PFSK-1 (cell line): Measurements from ENCODE around the gene CNTN4.

Experiments
- FOXP2 ChIP-seq: optimal IDR thresholded peaks from 2 replicates; pipeline ENCODE3; 2011; ENCODE audit warnings: borderline replicate concordance, control low read depth, inconsistent platforms; ENCODE audit not compliant: insufficient read depth; ENCODE audit errors: extremely low read length, extremely low read depth
- POLR2AphosphoS5 ChIP-seq: IDR thresholded peaks from 2 replicates; pipeline ENCODE4 v1.6.1; 2012; ENCODE audit warnings: low read depth, mild to moderate bottlenecking, control low read depth, low read length, moderate library complexity
- SIN3A ChIP-seq: IDR thresholded peaks from 2 replicates; pipeline ENCODE4 v1.6.1; 2012; ENCODE audit warnings: mild to moderate bottlenecking, low read length, moderate library complexity, borderline replicate concordance; ENCODE audit not compliant: insufficient read depth

Gene CNTN4

GRCh38 chr3:3107181-3107580, 1008.5 kb downstream of the CNTN4 start:
- TF ChIP-seq SIN3A (no peak), POLR2AphosphoS5 (no peak), FOXP2 (no peak)
